MM.1S (cell line): ENCODE measurements around the gene LGALS7.
"Not testable (repeated sequence)": the region's sequence is repeated elsewhere in the genome, so short reads cannot be mapped to it uniquely, and the experiment has no call there.

Experiments used
- DNase-seq: peaks from one replicate; pipeline ENCODE4 v3.0.0-alpha.2; 2015
- H2AFZ ChIP-seq: fragments of 300-600 bp; sonication (generic); 2 replicates; pipeline ENCODE4 v1.6.0; 2016; ENCODE audit warnings: antibody characterized with exemption, low read length
- H3F3A ChIP-seq: fragments of 300-600 bp; sonication (generic); 2 replicates; pipeline ENCODE4 v1.6.1; 2016; ENCODE audit warnings: mild to moderate bottlenecking, antibody characterized with exemption, low read length, moderate library complexity, mixed read lengths; ENCODE audit not compliant: insufficient read depth
- H3K27ac ChIP-seq: fragments of 300-600 bp; sonication (generic); 2 replicates; pipeline ENCODE4 v1.5.1; 2016; ENCODE audit warnings: mild to moderate bottlenecking, low read length
- H3K27me3 ChIP-seq: fragments of 300-600 bp; sonication (generic); replicated peaks from 2 replicates; pipeline ENCODE4 v1.6.0; 2016; ENCODE audit warnings: low read length; ENCODE audit not compliant: insufficient read depth
- H3K36me3 ChIP-seq: fragments of 300-600 bp; sonication (generic); replicated peaks from 2 replicates; pipeline ENCODE4 v1.6.1; 2016; ENCODE audit warnings: mild to moderate bottlenecking, low read length, mixed read lengths; ENCODE audit not compliant: insufficient read depth
- H3K4me1 ChIP-seq: fragments of 300-600 bp; sonication (generic); 2 replicates; pipeline ENCODE4 v1.6.1; 2016; ENCODE audit warnings: low read length, mixed read lengths
- H3K4me2 ChIP-seq: fragments of 300-600 bp; sonication (generic); 2 replicates; pipeline ENCODE4 v1.6.0; 2016; ENCODE audit warnings: low read depth, low read length
- H3K4me3 ChIP-seq: fragments of 300-600 bp; sonication (generic); 2 replicates; pipeline ENCODE4 v1.5.1; 2016; ENCODE audit warnings: low read length, mixed read lengths
- H3K79me2 ChIP-seq: fragments of 300-600 bp; sonication (generic); 2 replicates; pipeline ENCODE4 v1.6.1; 2016; ENCODE audit warnings: mixed run types, low read length, mixed read lengths
- H3K9ac ChIP-seq: fragments of 300-600 bp; sonication (generic); 2 replicates; pipeline ENCODE4 v1.6.1; 2016; ENCODE audit warnings: low read length, mixed read lengths
- H3K9me2 ChIP-seq: fragments of 300-600 bp; sonication (generic); replicated peaks from 2 replicates; pipeline ENCODE4 v1.6.1; 2016; ENCODE audit warnings: mild to moderate bottlenecking, low read length, mixed read lengths; ENCODE audit not compliant: insufficient read depth
- H3K9me3 ChIP-seq: fragments of 300-600 bp; sonication (generic); replicated peaks from 2 replicates; pipeline ENCODE4 v1.6.1; 2016; ENCODE audit warnings: mild to moderate bottlenecking, low read length, mixed read lengths; ENCODE audit not compliant: insufficient read depth
- H4K20me1 ChIP-seq: fragments of 300-600 bp; sonication (generic); 2 replicates; pipeline ENCODE4 v1.6.1; 2016; ENCODE audit warnings: mild to moderate bottlenecking, low read length, moderate library complexity, mixed read lengths; ENCODE audit not compliant: insufficient read depth
- EZH2 ChIP-seq: fragments of 300-600 bp; sonication (generic); optimal IDR thresholded peaks from 2 replicates; pipeline ENCODE3; 2017; ENCODE audit warnings: low read depth, mild to moderate bottlenecking, antibody characterized with exemption, low read length, mixed read lengths
- EZH2phosphoT487 ChIP-seq: fragments of 300-600 bp; sonication (generic); IDR thresholded peaks from 2 replicates; pipeline ENCODE4 v1.6.1; 2018; ENCODE audit warnings: antibody characterized with exemption, low read length
- TF ChIP-seq, protein P1 (sequence below): fragments of 300-600 bp; sonication (generic); IDR thresholded peaks from 2 replicates; pipeline ENCODE4 v1.5.1; 2016; ENCODE audit warnings: antibody characterized with exemption, low read length, mixed read lengths

Gene LGALS7

DNA sequence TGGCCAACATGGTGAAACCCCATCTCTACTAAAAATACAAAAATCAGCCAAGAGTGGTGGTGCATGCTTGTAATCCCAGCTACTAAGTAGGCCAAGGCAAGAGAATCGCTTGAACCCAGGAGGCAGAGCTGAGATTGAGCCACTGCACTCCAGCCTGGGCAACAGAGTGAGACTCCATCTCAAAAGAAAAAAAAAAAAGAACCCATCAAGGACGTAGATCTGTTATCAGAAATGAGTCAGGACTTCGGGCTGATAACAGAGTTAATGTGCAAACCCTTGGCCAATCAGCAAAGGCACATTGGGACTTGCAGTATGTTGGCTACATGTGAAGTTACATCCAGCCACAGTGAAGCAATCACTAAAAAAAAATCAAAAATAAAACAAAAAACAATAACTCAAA is 10.9 kb upstream of the LGALS7 start:
- Histone ChIP-seq H3K27me3 (peaks cover 28% of the 10 kb centered on the region), H3K4me1 (no peaks in the 10 kb centered on the region), H3K9me3 (no peaks in the 10 kb centered on the region), H4K20me1 (no peaks in the 10 kb centered on the region), H3K36me3 (no peaks in the 10 kb centered on the region), H3K9me2 (no peaks in the 10 kb centered on the region), H3K79me2 (no peaks in the 10 kb centered on the region), H3K9ac (no peak overlapping the region), H3K4me3 (no peak overlapping the region), H3F3A (no peaks in the 10 kb centered on the region), H3K27ac (no peak overlapping the region), H3K4me2 (no peak overlapping the region), H2AFZ (no peak overlapping the region)
- TF ChIP-seq, protein P1, sequence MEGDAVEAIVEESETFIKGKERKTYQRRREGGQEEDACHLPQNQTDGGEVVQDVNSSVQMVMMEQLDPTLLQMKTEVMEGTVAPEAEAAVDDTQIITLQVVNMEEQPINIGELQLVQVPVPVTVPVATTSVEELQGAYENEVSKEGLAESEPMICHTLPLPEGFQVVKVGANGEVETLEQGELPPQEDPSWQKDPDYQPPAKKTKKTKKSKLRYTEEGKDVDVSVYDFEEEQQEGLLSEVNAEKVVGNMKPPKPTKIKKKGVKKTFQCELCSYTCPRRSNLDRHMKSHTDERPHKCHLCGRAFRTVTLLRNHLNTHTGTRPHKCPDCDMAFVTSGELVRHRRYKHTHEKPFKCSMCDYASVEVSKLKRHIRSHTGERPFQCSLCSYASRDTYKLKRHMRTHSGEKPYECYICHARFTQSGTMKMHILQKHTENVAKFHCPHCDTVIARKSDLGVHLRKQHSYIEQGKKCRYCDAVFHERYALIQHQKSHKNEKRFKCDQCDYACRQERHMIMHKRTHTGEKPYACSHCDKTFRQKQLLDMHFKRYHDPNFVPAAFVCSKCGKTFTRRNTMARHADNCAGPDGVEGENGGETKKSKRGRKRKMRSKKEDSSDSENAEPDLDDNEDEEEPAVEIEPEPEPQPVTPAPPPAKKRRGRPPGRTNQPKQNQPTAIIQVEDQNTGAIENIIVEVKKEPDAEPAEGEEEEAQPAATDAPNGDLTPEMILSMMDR = no peak
- TF ChIP-seq EZH2phosphoT487 (no peak), EZH2 (no peak)
- DNase-seq = no peak

DNA sequence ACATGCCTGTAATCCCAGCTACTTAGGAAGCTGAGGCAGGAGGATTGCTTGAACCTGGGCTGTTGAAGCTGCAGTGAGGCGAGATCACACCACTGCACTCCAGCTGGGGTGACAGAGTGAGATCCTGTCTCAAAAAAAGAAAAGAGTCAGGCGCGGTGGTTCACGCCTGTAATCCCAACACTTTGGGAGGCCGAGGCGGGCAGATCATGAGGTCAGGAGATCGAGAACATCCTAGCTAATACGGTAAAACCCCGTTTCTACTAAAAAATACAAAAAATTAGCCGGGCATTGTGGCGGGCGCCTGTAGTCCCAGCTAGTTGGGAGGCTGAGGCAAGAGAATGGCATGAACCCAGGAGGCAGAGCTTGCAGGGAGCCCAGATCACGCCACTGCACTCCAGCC is 8.9 kb upstream of the LGALS7 start:
- not testable (repeated sequence) for H3K4me1 ChIP-seq, H3K27ac ChIP-seq, DNase-seq, H3K9me2 ChIP-seq, H4K20me1 ChIP-seq, H3K4me3 ChIP-seq, H3F3A ChIP-seq, H2AFZ ChIP-seq, H3K79me2 ChIP-seq, H3K4me2 ChIP-seq, H3K36me3 ChIP-seq, H3K9me3 ChIP-seq, H3K9ac ChIP-seq
- peaks cover 35% of the 10 kb centered on the region for H3K27me3 ChIP-seq

DNA sequence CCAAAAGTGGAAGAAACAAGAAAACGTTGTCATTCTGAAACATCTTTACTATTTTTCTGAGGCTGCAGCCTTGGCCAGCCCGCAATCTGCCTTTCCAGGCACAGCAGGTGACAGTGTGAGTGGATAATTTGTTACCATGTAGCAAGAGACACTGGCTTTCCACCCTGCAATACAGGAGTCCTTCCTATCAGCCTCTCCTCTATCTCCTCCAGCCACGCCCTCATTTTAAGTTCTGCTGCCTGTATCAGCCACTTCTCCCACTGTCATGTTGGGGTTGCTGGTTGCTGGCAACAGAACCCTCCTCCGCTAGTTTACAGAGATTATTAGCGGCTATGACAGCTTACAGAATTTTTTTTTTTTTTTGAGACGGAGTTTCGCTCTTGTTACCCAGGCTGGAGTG is 7.7 kb upstream of the LGALS7 start:
- Histone ChIP-seq H3K9me2 (no peaks in the 10 kb centered on the region), H4K20me1 (no peaks in the 10 kb centered on the region), H3F3A (no peaks in the 10 kb centered on the region), H3K9me3 (no peaks in the 10 kb centered on the region), H3K4me3 (no peak overlapping the region), H3K9ac (no peak overlapping the region), H3K27me3 (peaks cover 35% of the 10 kb centered on the region), H3K79me2 (no peaks in the 10 kb centered on the region), H3K36me3 (no peaks in the 10 kb centered on the region), H3K4me2 (no peak overlapping the region), H3K27ac (no peak overlapping the region), H3K4me1 (no peaks in the 10 kb centered on the region), H2AFZ (no peak overlapping the region)
- TF ChIP-seq EZH2phosphoT487 = no peak
- TF ChIP-seq, protein P1 = no peak
- TF ChIP-seq EZH2 = no peak
- no peak for DNase-seq

DNA sequence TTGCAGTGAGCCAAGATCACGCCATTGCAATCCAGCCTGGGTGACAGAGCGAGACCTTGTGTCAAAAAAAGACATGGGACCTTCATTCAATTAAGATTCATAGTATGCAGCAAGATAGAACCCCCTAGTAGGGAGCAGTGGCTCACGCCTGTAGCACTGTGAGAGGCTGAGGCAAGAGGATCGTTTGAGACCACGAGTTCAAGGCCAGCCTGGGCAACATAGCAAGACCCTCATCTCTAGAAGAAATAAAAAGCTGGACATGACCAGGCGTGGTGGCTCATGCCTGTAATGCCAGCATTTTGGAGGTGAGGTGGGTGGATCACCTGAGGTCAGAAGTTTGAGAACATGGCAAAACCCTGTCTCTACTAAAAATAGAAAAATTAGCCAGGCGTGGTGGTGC is 7.1 kb upstream of the LGALS7 start:
- TF ChIP-seq, protein P1 = no peak
- TF ChIP-seq EZH2phosphoT487 = no peak
- TF ChIP-seq EZH2 = no peak
- Histone ChIP-seq H3K4me2 (no peak overlapping the region), H4K20me1 (no peaks in the 10 kb centered on the region), H3F3A (no peaks in the 10 kb centered on the region), H3K79me2 (no peaks in the 10 kb centered on the region), H3K27ac (no peak overlapping the region), H3K9ac (no peak overlapping the region), H3K36me3 (no peaks in the 10 kb centered on the region), H3K9me3 (no peaks in the 10 kb centered on the region), H3K4me3 (no peak overlapping the region), H2AFZ (no peak overlapping the region), H3K4me1 (no peaks in the 10 kb centered on the region), H3K9me2 (no peaks in the 10 kb centered on the region), H3K27me3 (peaks cover 35% of the 10 kb centered on the region)
- DNase-seq = no peak
